SU-DHL-6 (cell line): ENCODE data around the gene DOCK3.

Experiments
- EZH2phosphoT487 ChIP-seq: fragments of 200-600 bp; sonication (generic), shearing (Covaris generic); conservative IDR thresholded peaks from 2 replicates; pipeline ENCODE4 v1.6.1; 2018; ENCODE audit warnings: mild to moderate bottlenecking, antibody characterized with exemption, low read length, moderate library complexity, mixed read lengths
- TF ChIP-seq, protein P1 (sequence below): fragments of 200-600 bp; sonication (generic); IDR thresholded peaks from one replicate; pipeline ENCODE4 v1.5.1; 2017; ENCODE audit warnings: antibody characterized with exemption, mild to moderate bottlenecking, low read length, moderate library complexity; ENCODE audit not compliant: insufficient read depth, poor library complexity, severe bottlenecking

DNA sequence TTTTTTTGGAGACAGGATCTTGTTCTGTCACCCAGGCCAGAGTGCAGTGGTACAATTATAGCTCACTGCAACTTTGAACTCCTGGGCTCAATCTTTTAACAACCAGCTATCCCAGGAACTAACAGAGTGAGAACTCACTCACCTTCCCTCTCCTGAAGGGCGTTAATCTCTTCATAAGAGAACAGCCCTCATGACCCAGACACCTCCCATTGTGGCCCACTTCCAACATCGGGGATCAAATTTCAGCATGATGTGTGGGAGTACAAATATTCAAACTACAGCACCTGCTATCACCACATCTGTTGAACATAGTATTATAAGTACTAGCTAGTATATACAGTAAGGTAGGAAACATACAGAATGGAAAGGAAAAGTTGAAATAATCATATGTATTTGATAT lies 132.5 kb downstream of the DOCK3 start:
- TF ChIP-seq, protein P1, sequence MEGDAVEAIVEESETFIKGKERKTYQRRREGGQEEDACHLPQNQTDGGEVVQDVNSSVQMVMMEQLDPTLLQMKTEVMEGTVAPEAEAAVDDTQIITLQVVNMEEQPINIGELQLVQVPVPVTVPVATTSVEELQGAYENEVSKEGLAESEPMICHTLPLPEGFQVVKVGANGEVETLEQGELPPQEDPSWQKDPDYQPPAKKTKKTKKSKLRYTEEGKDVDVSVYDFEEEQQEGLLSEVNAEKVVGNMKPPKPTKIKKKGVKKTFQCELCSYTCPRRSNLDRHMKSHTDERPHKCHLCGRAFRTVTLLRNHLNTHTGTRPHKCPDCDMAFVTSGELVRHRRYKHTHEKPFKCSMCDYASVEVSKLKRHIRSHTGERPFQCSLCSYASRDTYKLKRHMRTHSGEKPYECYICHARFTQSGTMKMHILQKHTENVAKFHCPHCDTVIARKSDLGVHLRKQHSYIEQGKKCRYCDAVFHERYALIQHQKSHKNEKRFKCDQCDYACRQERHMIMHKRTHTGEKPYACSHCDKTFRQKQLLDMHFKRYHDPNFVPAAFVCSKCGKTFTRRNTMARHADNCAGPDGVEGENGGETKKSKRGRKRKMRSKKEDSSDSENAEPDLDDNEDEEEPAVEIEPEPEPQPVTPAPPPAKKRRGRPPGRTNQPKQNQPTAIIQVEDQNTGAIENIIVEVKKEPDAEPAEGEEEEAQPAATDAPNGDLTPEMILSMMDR: no peak
- TF ChIP-seq EZH2phosphoT487: no peak
